Endodermal cell (in vitro differentiated cells): Measurements from ENCODE around the gene NPR1. TPM values are rescaled to one million over a fixed set of nuclear protein-coding genes. Genes with fewer than 3 reads are reported as not detected.

Experiments used
- DNase-seq: peaks from one replicate; pipeline ENCODE4 v3.0.0-alpha.2; 2017
- H3K27ac ChIP-seq: 2 replicates; pipeline ENCODE4 v1.5.1; 2013; ENCODE audit warnings: mild to moderate bottlenecking, low read depth, low read length, moderate library complexity
- H3K27me3 ChIP-seq: 2 replicates; pipeline ENCODE4 v1.6.1; 2013; ENCODE audit warnings: mild to moderate bottlenecking, low read length, moderate library complexity; ENCODE audit not compliant: insufficient read depth, control insufficient read depth, poor library complexity, severe bottlenecking
- H3K36me3 ChIP-seq: 2 replicates; pipeline ENCODE4 v1.7.0; 2013; ENCODE audit warnings: mild to moderate bottlenecking, low read length, moderate library complexity; ENCODE audit not compliant: control insufficient read depth, insufficient read depth
- H3K4me1 ChIP-seq: one replicate; pipeline ENCODE4 v1.7.0; 2013; ENCODE audit warnings: low read length; ENCODE audit not compliant: control insufficient read depth, insufficient read depth
- H3K4me3 ChIP-seq: 2 replicates; pipeline ENCODE4 v1.5.1; 2013; ENCODE audit warnings: mild to moderate bottlenecking, low read length, moderate library complexity
- H3K9ac ChIP-seq: 2 replicates; pipeline ENCODE4 v1.6.1; 2013; ENCODE audit warnings: mild to moderate bottlenecking, low read length, moderate library complexity; ENCODE audit not compliant: poor library complexity, severe bottlenecking; ENCODE audit errors: extremely low read depth
- H3K9me3 ChIP-seq: 2 replicates; pipeline ENCODE4 v1.6.1; 2013; ENCODE audit warnings: mild to moderate bottlenecking, low read length, moderate library complexity; ENCODE audit not compliant: control insufficient read depth
- H3K27ac Mint-ChIP-seq: 2 replicates; pipeline ENCODE4 v1.8.0; 2020; ENCODE audit warnings: mixed read lengths
- H3K27me3 Mint-ChIP-seq: 2 replicates; pipeline ENCODE4 v1.8.0; 2021; ENCODE audit warnings: mild to moderate bottlenecking, mixed read lengths; ENCODE audit not compliant: insufficient read depth
- H3K36me3 Mint-ChIP-seq: 2 replicates; pipeline ENCODE4 v1.8.0; 2020; ENCODE audit warnings: low read depth, mixed read lengths
- H3K4me1 Mint-ChIP-seq: 2 replicates; pipeline ENCODE4 v1.8.0; 2020; ENCODE audit warnings: mixed read lengths
- H3K4me3 Mint-ChIP-seq: 2 replicates; pipeline ENCODE4 v1.8.0; 2020; ENCODE audit warnings: mild to moderate bottlenecking, moderate library complexity, mixed read lengths
- H3K9me3 Mint-ChIP-seq: 2 replicates; pipeline ENCODE4 v1.8.0; 2020; ENCODE audit warnings: mild to moderate bottlenecking, mixed read lengths
- WGBS, 2 experiments: methylation state at CpG; one replicate each; pipeline versions ENCODE4 v1.1.5 to v1.1.7; 2013; ENCODE audit warnings: missing lambda C conversion rate in 2 of 2, mixed read lengths in 1 of 2; ENCODE audit not compliant: insufficient coverage in 1 of 2, insufficient read length in 1 of 2; 5-methylcytosine and 5-hydroxymethylcytosine counted together
- total RNA-seq, 2 donors: library from RNA; stranded (reverse); fragmentation: NEBNext Ultra II Directional in 1 of 2; extraction: Animal tissue kit (Norgen Biotek cat#: 25700) in 1 of 2; gene quantifications; 2 replicates in 1 of 2; 3 replicates in 1 of 2; pipeline ENCODE4 v1.2.1, GENCODE V29; 2021
- TF ChIP-seq, protein P1 (sequence below): fragments of 200-600 bp; sonication (generic); conservative IDR thresholded peaks from 2 replicates; pipeline ENCODE4 v1.5.0; 2021; ENCODE audit warnings: antibody characterized with exemption, mild to moderate bottlenecking

NPR1 gene
- total RNA-seq, 2 donors from 2014 or later: 2.7 to 4.5 TPM

DNA sequence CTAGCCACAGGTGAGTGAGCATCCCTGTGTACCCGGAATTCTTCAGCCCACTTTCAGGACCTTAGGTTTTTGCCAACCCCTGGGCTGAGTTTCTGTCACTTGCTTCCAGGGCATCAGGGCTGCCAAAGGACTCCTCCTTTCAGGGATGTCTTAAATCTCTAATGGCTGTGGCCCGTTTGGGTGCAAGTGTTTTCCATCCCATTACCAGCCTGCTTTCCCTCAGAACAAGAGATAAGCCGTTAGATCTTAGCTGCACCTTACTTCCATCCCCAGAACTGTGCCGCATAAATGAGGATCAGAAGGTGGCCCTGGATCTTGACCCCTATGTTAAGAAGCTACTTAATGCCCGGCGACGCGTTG lies 19.3 kb upstream of the NPR1 start:
- H3K4me3 ChIP-seq: peak overlapping the region; percentile 85
- Mint-ChIP-seq H3K27me3 (peaks cover under 1% of the 10 kb centered on the region), H3K27ac (peak overlapping the region; percentile 82), H3K9me3 (no peaks in the 10 kb centered on the region), H3K4me1 (peaks cover 17% of the 10 kb centered on the region), H3K4me3 (peak overlapping the region; percentile 88), H3K36me3 (peaks cover 31% of the 10 kb centered on the region)
- H3K27me3 ChIP-seq: no peaks in the 10 kb centered on the region
- H3K36me3 ChIP-seq: peaks cover 34% of the 10 kb centered on the region
- peak overlapping the region; percentile 30 for H3K9ac ChIP-seq
- DNase-seq: no peak
- no peak overlapping the region for H3K27ac ChIP-seq
- TF ChIP-seq, protein P1, sequence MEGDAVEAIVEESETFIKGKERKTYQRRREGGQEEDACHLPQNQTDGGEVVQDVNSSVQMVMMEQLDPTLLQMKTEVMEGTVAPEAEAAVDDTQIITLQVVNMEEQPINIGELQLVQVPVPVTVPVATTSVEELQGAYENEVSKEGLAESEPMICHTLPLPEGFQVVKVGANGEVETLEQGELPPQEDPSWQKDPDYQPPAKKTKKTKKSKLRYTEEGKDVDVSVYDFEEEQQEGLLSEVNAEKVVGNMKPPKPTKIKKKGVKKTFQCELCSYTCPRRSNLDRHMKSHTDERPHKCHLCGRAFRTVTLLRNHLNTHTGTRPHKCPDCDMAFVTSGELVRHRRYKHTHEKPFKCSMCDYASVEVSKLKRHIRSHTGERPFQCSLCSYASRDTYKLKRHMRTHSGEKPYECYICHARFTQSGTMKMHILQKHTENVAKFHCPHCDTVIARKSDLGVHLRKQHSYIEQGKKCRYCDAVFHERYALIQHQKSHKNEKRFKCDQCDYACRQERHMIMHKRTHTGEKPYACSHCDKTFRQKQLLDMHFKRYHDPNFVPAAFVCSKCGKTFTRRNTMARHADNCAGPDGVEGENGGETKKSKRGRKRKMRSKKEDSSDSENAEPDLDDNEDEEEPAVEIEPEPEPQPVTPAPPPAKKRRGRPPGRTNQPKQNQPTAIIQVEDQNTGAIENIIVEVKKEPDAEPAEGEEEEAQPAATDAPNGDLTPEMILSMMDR: no peak
- 53% methylated on average over 8 of the region's 8 CpGs for WGBS, 2 experiments
- H3K9me3 ChIP-seq: no peaks in the 10 kb centered on the region
- H3K4me1 ChIP-seq: peaks cover 5% of the 10 kb centered on the region

DNA sequence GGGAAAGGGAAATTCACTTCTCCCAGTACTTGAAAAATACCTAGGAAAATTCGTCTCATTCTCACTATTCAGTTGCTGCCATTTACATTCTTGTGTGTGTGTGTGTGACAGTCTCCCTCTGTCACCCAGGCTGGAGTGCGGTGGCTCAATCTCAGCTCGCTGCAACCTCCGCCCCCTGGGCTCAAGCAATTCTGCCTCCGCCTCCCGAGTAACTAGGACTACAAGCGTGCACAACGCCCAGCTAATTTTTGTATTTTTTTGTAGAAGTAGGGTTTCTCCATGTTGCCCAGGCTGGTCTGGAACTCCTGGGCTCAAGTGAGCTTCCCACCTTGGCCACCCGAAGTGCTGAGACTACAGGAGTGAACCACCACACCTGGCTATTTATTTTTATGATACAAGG lies 18.8 kb upstream of the NPR1 start:
- Mint-ChIP-seq H3K27me3 (no peaks in the 10 kb centered on the region), H3K27ac (peak overlapping the region; percentile 82), H3K9me3 (no peaks in the 10 kb centered on the region), H3K36me3 (peaks cover 36% of the 10 kb centered on the region), H3K4me3 (peak overlapping the region; percentile 88), H3K4me1 (peaks cover 17% of the 10 kb centered on the region)
- Histone ChIP-seq H3K36me3 (peaks cover 39% of the 10 kb centered on the region), H3K4me3 (peak overlapping the region; percentile 85), H3K9ac (peak overlapping the region; percentile 30), H3K9me3 (no peaks in the 10 kb centered on the region), H3K27me3 (no peaks in the 10 kb centered on the region), H3K4me1 (peaks cover 5% of the 10 kb centered on the region), H3K27ac (no peak overlapping the region)
- WGBS, 2 experiments: 81 to 100% methylated on average over 1 to 8 of the region's 9 CpGs
- TF ChIP-seq, protein P1: no peak
- DNase-seq: no peak

DNA sequence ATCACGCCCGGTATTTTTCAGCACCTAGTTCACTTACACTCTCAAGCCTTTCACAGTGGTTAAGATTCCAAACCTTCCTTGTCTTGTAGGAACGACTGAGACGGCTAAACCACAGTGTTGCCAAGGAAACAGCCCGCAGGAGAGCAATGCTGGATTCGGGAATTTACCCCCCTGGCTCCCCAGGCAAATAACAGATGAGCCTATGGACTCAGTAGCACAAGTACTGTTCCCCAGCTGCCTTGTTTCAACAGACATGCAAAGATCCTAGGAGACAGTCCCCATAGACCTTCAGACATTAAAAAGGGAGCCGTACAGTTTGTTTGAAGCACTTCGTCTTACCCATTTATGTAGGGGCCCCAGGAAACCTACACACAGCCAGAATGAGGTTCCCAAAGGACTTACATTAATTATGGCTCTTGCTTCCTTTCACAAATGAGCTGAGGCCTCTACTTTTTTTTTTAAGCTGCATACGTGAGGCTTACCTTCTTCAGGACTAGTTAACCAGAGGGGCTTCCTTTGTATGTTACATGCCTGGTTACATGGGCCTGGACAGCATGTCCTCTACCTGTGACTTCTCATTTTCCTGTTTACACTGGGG lies 17.3 kb upstream of the NPR1 start:
- Mint-ChIP-seq H3K27me3 (no peaks in the 10 kb centered on the region), H3K36me3 (peaks cover 50% of the 10 kb centered on the region), H3K4me3 (no peak overlapping the region), H3K27ac (peak overlapping the region; percentile 75), H3K9me3 (no peaks in the 10 kb centered on the region), H3K4me1 (peaks cover 12% of the 10 kb centered on the region)
- Histone ChIP-seq H3K4me3 (no peak overlapping the region), H3K9me3 (no peaks in the 10 kb centered on the region), H3K36me3 (peaks cover 54% of the 10 kb centered on the region), H3K27ac (peak overlapping the region; percentile 47), H3K27me3 (no peaks in the 10 kb centered on the region), H3K4me1 (peaks cover 5% of the 10 kb centered on the region), H3K9ac (no peak overlapping the region)
- TF ChIP-seq, protein P1: no peak
- 81 to 95% methylated on average over 4 to 9 of the region's 9 CpGs for WGBS, 2 experiments
- DNase-seq: no peak
